HG03442 (cell line): ENCODE data around the gene EDC3.

Experiments
- ATAC-seq: cut with Tn5 transposase; IDR thresholded peaks from one replicate; pipeline ENCODE4 v1.9.1; 2021; ENCODE audit warnings: mild to moderate bottlenecking, moderate library complexity; ENCODE audit not compliant: unreplicated experiment

Gene EDC3

DNA sequence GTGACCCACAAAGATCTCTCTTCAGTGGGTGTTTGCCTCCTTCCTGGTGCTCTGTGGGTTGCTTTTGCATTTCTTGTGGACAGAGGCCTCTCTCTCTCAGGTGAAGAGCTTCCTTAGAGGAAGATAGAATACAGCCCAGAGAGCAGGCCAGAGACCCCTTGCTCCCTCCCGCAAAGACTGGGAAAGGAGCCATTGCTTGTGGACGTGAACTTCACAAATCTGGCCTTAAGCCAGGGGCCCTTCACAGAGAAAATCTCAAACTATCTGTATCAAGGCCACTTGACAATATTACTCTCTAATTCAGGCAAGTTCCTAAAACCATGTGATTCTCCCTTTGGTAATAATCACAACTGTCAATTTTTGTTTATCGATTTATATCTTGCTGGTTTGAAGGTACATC, 110.6 kb downstream of the EDC3 start:
- ATAC-seq: no peak

DNA sequence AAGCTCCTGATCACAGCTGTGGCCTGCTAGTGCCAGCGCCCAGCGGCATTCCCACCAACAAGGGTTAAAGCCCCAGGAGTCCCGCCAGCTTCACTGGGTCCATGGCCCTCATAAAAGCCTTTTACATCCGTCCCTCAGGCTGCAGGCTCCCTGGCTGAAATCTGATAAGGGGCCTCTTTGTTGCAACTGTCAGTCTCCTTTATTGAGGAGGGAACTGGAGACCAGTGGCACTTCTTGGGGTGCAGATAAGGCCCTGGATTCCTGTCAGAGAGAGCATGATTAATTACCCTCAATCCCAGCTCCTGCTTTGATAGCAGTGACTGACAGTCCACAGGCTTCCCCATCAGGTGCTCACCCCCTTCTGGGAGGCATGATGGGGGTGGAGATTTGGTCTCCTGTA, 111.0 kb downstream of the EDC3 start:
- no peak for ATAC-seq

DNA sequence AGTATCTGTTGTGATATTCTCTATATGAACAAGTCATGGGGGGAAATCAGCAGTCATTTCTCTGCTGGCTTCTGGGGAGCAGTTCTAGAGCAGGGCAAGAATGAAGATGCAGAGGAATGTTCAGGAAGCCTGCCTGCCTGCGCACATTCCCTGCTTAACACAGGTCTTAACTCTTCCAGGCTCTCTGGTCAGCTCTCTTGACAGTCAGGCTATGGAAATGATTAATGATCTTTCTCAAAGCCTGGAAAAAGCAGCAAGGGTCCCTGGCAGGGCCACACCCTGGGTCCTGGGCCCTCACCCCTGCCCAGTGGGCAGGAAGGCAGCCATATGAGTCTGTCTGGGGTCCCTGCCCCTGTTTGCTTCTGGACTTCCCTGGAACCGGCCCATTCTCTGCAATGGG, 111.6 kb downstream of the EDC3 start:
- no peak for ATAC-seq
